NT2/D1 (cell line): ENCODE data around the gene SCRT2.

ENCODE experiments used
- SUZ12 ChIP-seq: IDR thresholded peaks from 2 replicates; pipeline ENCODE4 v1.6.1; 2011; ENCODE audit not compliant: insufficient read length, insufficient read depth; ENCODE audit errors: extremely low read depth
- YY1 ChIP-seq: IDR thresholded peaks from 2 replicates; pipeline ENCODE4 v1.6.1; 2011; ENCODE audit not compliant: insufficient read length, insufficient read depth
- ZNF274 ChIP-seq: IDR thresholded peaks from 2 replicates; pipeline ENCODE4 v1.6.1; 2011; ENCODE audit warnings: mild to moderate bottlenecking, low read depth, low read length

- TF ChIP-seq ZNF274 = no peak
- TF ChIP-seq SUZ12 = no peak
- no peak for TF ChIP-seq YY1
These were observed 34.1 kb downstream of the SCRT2 start for GRCh38 chr20:641516-641875.
